Measurements from ENCODE around the gene ACSS1.

Gene ACSS1

GRCh38 chr20:25058051-25058846 is at the start of gene ACSS1:
TSS of gene ACSS1 (minus strand) at chr20:25058139. CDS start at chr20:25058102, 37 bp downstream.
- TF ChIP-seq GATA3 (IDR thresholded peaks at IDR 0.05; ENCODE audit: low read depth, low read length) (no peak), GATA2 (IDR thresholded peaks at IDR 0.05; ENCODE audit: low read depth, low read length) (no peak)

GRCh38 chr20:25103526-25103925 is 45.6 kb upstream of the ACSS1 start:
- TF ChIP-seq GATA3 (IDR thresholded peaks at IDR 0.05; ENCODE audit: low read depth, low read length) (no peak), GATA2 (IDR thresholded peaks at IDR 0.05; ENCODE audit: low read depth, low read length) (no peak)

- TF ChIP-seq GATA3 (IDR thresholded peaks at IDR 0.05; ENCODE audit: low read depth, low read length), result no peak
- no peak for TF ChIP-seq GATA2 (IDR thresholded peaks at IDR 0.05; ENCODE audit: low read depth, low read length)
Observed at GRCh38 chr20:25100914-25101313, 43.0 kb upstream of the ACSS1 start.

GRCh38 chr20:25099601-25100140 is 41.7 kb upstream of the ACSS1 start:
- TF ChIP-seq GATA2 (IDR thresholded peaks at IDR 0.05; ENCODE audit: low read depth, low read length), result no peak

- TF ChIP-seq GATA2 (IDR thresholded peaks at IDR 0.05; ENCODE audit: low read depth, low read length), result no peak
- no peak for TF ChIP-seq GATA3 (IDR thresholded peaks at IDR 0.05; ENCODE audit: low read depth, low read length)
Observed at GRCh38 chr20:25097498-25097897, 39.6 kb upstream of the ACSS1 start.

GRCh38 chr20:25090492-25091429 is 32.8 kb upstream of the ACSS1 start:
- TF ChIP-seq GATA2 (IDR thresholded peaks at IDR 0.05; ENCODE audit: low read depth, low read length) (no peak), GATA3 (IDR thresholded peaks at IDR 0.05; ENCODE audit: low read depth, low read length) (no peak)

- TF ChIP-seq GATA2 (IDR thresholded peaks at IDR 0.05; ENCODE audit: low read depth, low read length) (no peak), GATA3 (IDR thresholded peaks at IDR 0.05; ENCODE audit: low read depth, low read length) (no peak)
Observed at GRCh38 chr20:25089662-25090061, 31.7 kb upstream of the ACSS1 start.

- TF ChIP-seq GATA2 (IDR thresholded peaks at IDR 0.05; ENCODE audit: low read depth, low read length) (no peak), GATA3 (IDR thresholded peaks at IDR 0.05; ENCODE audit: low read depth, low read length) (no peak)
Observed at GRCh38 chr20:25089096-25089495, 31.2 kb upstream of the ACSS1 start.

- TF ChIP-seq GATA3 (IDR thresholded peaks at IDR 0.05; ENCODE audit: low read depth, low read length) (no peak), GATA2 (IDR thresholded peaks at IDR 0.05; ENCODE audit: low read depth, low read length) (no peak)
Observed at GRCh38 chr20:25088267-25088666, 30.3 kb upstream of the ACSS1 start.

- no peak for TF ChIP-seq GATA2 (IDR thresholded peaks at IDR 0.05; ENCODE audit: low read depth, low read length)
- no peak for TF ChIP-seq GATA3 (IDR thresholded peaks at IDR 0.05; ENCODE audit: low read depth, low read length)
Observed at GRCh38 chr20:25087186-25087929, 29.4 kb upstream of the ACSS1 start.

- TF ChIP-seq GATA2 (IDR thresholded peaks at IDR 0.05; ENCODE audit: low read depth, low read length), result no peak
- no peak for TF ChIP-seq GATA3 (IDR thresholded peaks at IDR 0.05; ENCODE audit: low read depth, low read length)
Observed at GRCh38 chr20:25085756-25086495, 28.0 kb upstream of the ACSS1 start.

GRCh38 chr20:25084626-25085187 is 26.8 kb upstream of the ACSS1 start:
- no peak for TF ChIP-seq GATA3 (IDR thresholded peaks at IDR 0.05; ENCODE audit: low read depth, low read length)
